ES-I3 (cell line): Measurements from ENCODE around the gene C10orf90.

Experiments used
- H3K36me3 ChIP-seq: 2 replicates; pipeline ENCODE4 v1.6.1; 2013; ENCODE audit warnings: mild to moderate bottlenecking, low read length, control low read depth, moderate library complexity; ENCODE audit not compliant: insufficient read depth
- H3K4me1 ChIP-seq: 2 replicates; pipeline ENCODE4 v1.6.1; 2013; ENCODE audit warnings: mild to moderate bottlenecking, control low read depth, low read length; ENCODE audit not compliant: insufficient read depth
- H3K9ac ChIP-seq: 2 replicates; pipeline ENCODE4 v1.6.1; 2013; ENCODE audit warnings: low read depth, mild to moderate bottlenecking, low read length, moderate library complexity
- H3K9me3 ChIP-seq: 2 replicates; pipeline ENCODE4 v1.6.1; 2013; ENCODE audit warnings: mild to moderate bottlenecking, low read length, moderate library complexity; ENCODE audit not compliant: control insufficient read depth, insufficient read depth

Gene C10orf90

DNA sequence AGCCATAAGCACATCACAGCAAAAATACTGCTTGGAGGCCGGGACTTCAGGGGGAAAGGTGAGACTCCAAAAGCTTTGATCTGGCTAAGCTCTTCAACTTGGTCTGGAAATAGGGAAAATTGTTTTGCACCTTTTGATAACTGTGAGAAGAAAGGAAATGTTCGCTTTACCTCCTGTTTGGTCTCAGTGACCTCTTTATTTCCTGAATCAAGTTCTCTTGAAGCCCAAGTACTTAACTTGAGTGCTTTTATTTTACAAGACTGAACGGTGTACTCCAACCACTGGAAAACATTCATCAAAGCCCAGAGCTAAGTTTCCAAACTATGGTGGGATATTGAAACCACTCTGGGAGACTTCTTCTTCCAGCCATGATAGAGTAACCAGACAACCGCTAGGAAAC, 5.3 kb downstream of the C10orf90 start:
- Histone ChIP-seq H3K36me3 (no peaks in the 10 kb centered on the region), H3K9me3 (no peaks in the 10 kb centered on the region), H3K4me1 (no peaks in the 10 kb centered on the region), H3K9ac (no peak overlapping the region)

DNA sequence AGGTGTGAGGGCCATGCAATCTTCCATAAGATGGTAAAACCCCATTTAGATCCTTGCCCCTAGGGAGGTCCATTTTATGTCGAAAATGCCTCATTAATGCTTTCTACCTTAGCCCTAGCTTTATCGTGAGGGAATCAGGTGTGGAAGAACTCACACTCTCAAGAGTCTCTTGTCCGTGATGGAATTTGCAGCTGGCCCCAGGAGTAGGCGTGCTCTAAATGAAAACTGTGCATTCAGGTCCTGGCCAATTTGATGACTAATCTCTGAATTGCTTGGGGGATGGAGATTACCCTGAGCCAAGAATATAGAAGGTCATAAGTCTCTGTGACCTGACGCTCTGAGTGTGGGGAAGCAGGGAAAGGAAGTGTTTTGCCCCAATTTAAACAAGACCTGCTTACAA, 6.6 kb downstream of the C10orf90 start:
- H3K9me3 ChIP-seq: no peaks in the 10 kb centered on the region
- H3K4me1 ChIP-seq: no peaks in the 10 kb centered on the region
- no peak overlapping the region for H3K9ac ChIP-seq

DNA sequence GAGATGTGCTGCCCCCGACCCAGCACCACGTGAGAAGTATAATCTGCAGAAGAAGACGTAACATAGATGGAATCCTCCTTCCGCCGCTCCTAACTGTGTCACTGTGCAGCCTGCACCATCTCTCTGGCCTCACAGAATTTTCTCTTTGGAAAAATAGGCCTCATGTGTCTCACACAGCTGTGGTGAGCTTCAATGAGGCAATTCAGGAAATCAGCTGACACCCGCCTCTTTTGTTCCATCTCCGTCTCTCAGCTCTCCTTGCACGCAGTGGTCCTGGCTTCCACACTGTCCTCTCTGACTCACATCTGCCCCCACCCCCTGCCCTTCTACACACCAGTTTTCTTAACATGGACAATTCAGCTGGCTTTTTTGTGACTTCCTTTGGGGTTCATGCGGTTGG, 7.2 kb downstream of the C10orf90 start:
- Histone ChIP-seq H3K36me3 (no peaks in the 10 kb centered on the region), H3K4me1 (no peaks in the 10 kb centered on the region), H3K9me3 (no peaks in the 10 kb centered on the region), H3K9ac (no peak overlapping the region)

More for the DNA sequence above, 6.6 kb downstream of the C10orf90 start:
- no peaks in the 10 kb centered on the region for H3K36me3 ChIP-seq

DNA sequence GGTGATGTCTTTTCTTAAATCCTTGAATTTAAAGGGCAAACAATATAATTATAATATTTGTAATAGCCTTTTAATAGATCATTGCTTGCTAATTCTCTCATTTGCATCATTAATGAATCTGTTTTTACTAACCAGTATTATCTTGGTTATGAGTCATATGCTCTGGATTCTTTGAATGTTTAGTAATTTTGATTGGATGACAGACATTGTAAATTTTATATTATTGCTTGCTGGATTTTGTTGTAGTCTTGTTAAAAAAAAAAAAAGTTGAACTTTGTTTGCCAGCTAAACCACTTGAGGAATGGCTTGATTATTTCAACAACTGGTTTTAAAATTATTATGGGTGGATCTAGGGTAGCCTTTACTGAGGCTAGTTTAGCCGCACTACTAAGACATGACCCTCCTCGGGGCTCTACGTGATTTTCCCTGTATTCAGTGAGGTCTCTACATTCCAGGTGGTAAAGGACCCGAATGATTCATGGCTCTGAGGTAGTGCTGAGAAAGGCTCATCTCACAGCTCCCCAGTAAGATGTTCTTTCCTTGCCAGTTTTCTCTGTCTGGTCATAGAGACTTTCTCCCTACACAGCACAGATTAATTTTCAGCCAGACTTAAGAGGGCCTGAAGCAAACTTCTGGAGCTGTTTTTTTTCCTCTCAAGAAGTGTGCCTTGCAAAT, 8.5 kb downstream of the C10orf90 start:
- Histone ChIP-seq H3K4me1 (no peaks in the 10 kb centered on the region), H3K9ac (no peak overlapping the region), H3K36me3 (no peaks in the 10 kb centered on the region), H3K9me3 (no peaks in the 10 kb centered on the region)

DNA sequence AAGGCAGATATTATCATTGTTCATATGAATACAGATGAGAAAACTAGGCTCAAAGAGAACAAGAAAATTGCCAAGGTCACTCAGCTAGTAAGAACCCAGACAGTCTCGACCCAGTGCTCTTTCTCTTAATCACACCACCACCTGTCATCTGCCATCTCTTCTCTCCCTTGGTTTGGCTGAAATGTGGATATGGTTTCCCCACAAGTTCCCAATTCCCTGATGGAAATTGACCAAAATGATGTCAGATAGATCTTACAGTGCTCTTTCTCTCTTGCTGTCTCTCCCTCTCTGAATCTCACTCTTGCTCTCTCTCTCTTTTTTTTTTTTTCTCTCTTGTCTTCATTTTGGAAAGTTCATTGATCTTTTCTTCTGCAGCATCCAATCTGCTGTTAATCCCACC, 9.1 kb downstream of the C10orf90 start:
- H3K9ac ChIP-seq: no peak overlapping the region
- no peaks in the 10 kb centered on the region for H3K4me1 ChIP-seq
- H3K36me3 ChIP-seq: no peaks in the 10 kb centered on the region

DNA sequence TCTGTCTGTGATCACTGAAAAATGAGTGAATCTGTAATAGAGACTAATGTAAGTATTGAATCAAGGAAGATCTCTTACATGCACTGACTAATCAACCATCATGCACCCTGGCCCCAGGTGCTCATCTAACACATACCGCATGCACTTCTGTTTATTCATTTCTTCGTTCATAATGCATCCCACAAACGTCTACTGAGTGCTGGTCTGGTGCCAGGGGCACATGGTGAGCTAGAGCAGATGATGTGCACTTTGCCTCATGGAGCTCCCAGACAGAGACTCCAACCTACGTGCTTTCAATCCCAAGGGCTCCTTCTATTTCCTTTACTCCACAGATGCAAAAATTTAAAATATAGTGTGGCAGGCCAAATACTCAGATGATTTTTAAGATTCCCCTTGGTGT, 10.7 kb downstream of the C10orf90 start:
- H3K36me3 ChIP-seq: no peaks in the 10 kb centered on the region
- no peaks in the 10 kb centered on the region for H3K4me1 ChIP-seq
- no peak overlapping the region for H3K9ac ChIP-seq
- no peaks in the 10 kb centered on the region for H3K9me3 ChIP-seq

More for the DNA sequence above, 9.1 kb downstream of the C10orf90 start:
- H3K9me3 ChIP-seq: no peaks in the 10 kb centered on the region

DNA sequence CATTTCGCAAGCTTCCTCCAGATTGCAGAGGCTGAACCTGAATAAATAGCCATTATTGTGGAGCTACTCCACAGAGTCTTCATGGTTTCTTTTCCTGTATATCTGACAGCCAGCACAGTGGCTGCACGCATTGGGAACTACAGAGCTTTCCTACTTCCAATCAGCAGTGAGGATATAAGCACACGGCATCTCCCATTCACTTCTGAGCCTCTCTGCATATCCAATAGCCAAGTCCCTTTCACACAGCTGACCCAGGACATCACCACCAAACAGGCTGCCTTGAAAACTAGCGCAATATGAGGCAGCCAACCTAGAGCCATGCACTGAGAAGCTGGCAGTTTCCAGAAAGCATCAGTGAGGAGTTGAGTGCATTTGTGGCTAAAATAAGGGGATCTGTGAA, 11.6 kb downstream of the C10orf90 start:
- H3K9me3 ChIP-seq: no peaks in the 10 kb centered on the region
- H3K4me1 ChIP-seq: no peaks in the 10 kb centered on the region
- no peaks in the 10 kb centered on the region for H3K36me3 ChIP-seq
- H3K9ac ChIP-seq: no peak overlapping the region

DNA sequence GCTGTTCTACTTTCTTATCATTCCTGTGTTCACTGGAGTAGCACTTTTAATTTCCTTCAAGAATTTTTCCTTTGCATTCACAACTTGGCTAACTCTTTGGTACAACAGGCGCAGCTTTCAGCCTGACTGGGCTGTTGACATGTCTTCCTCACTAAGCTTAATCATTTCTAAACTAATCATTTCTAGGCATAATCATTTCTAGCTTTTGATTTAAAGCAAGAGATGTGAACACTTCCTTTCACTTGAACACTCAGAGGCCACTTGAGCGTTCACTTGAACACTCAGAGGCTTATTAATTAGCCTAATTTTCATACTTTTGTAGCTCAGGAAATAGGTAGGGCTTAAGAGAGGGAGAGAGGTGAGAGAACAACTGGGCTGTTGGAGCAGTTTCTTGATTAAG, 15.9 kb downstream of the C10orf90 start:
- Histone ChIP-seq H3K36me3 (no peaks in the 10 kb centered on the region), H3K9ac (no peak overlapping the region), H3K4me1 (no peaks in the 10 kb centered on the region), H3K9me3 (no peaks in the 10 kb centered on the region)

DNA sequence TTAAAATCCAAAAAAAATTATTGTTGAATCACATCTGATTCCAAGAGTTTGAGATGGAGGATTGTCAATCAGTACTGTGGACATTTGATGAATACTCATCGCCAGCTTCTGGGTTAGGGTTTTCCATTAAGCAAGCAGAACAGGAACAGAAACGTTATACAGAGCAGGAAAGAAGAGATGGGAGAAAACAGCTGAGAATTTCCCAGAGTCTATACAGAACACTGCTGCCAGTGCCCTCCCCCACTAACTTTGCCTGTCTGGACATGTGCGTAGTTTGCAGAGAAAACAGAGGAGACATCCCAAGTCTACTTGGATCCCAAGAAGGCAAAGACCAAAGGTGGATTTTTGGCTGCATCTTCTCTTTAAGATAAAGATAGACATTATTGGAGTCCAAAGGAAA, 19.0 kb downstream of the C10orf90 start:
- Histone ChIP-seq H3K4me1 (no peaks in the 10 kb centered on the region), H3K9ac (no peak overlapping the region), H3K36me3 (no peaks in the 10 kb centered on the region), H3K9me3 (no peaks in the 10 kb centered on the region)

DNA sequence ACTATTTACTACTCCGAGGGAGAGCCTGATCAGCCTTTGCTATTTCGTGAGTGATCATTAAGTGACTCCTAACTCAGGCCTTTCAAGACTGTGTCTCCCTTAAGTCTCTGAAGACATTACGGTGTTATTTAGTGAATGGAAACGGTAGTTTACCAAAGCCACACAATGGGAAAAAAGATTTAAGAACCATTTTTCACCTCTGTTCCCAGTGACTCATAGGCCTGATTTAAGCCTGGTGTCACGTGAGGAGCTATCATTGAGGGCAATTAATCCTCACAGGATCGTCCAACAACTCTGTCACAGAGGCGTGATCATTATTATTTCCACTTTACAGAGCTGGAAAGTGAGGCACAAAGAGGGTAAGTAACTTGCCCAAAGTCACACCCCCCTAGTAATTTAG, 20.3 kb downstream of the C10orf90 start:
- Histone ChIP-seq H3K36me3 (no peaks in the 10 kb centered on the region), H3K9ac (no peak overlapping the region), H3K9me3 (no peaks in the 10 kb centered on the region), H3K4me1 (0 out of 2 replicates have a peak, but pooled peaks cover 8% of the 10 kb centered on the region)

DNA sequence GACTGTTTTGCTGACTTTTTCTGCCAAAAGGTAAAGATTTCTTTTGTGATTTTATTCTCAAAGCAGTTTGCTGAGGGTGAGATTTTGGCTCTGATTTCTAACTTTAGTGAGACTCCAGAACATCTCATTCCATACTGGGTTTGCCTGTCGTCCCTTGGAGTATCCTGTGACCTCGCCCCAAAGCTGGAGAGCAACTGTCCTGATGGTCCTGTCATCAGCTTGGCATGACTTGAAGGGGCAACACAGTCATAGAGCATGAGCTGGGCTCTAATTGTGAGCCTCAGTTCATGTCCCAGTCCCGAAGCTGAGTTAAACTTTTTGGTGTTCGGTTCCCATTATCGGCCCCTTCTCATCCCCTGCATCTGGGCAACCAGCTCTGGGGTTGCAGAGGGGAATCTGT, 23.4 kb downstream of the C10orf90 start:
- Histone ChIP-seq H3K9ac (no peak overlapping the region), H3K4me1 (0 out of 2 replicates have a peak, but pooled peaks cover 8% of the 10 kb centered on the region), H3K36me3 (no peaks in the 10 kb centered on the region), H3K9me3 (no peaks in the 10 kb centered on the region)

DNA sequence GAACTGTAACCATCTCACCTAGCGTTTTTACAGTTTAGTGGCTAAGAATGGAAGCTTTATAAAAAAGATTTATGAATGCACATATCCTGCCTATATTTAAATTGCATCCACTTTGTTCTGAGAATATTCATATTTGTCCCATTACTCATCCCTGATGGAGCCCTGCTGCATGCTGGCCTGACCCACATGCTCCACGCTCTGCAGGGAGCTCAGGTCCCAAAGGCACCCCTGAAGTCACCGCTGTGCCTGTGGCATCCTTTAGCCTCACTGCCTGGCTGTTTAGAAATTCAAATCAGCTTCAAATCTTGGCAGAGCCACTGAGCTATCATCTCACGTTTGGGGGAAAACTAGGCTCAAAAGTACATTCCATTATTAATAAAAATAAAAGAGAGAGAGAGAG, 24.4 kb downstream of the C10orf90 start:
- Histone ChIP-seq H3K9ac (no peak overlapping the region), H3K9me3 (no peaks in the 10 kb centered on the region), H3K36me3 (no peaks in the 10 kb centered on the region), H3K4me1 (0 out of 2 replicates have a peak, but pooled peaks cover 8% of the 10 kb centered on the region)

DNA sequence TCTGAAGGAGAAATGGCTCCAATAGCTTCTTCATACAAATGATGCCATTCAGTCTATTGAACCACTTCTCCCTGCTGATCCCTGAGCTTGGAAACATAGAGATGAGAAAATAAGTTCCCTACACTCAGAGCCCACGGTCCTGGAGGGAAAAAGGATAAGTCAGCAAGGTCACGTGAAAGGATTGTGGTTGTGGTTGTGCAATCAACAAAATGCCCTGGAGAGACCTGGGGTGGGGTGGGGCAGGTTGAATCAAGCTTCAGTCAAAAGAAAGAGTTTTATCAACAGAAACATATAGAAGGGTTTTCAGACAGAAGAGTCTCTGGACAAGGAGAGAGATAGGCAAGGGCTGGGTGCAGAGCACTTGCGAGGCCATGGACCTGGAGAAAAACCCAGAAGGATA, 30.1 kb downstream of the C10orf90 start:
- H3K4me1 ChIP-seq: no peaks in the 10 kb centered on the region
- H3K9ac ChIP-seq: no peak overlapping the region
- H3K9me3 ChIP-seq: no peaks in the 10 kb centered on the region; the same call in 1 of the 2 replicates
- H3K36me3 ChIP-seq: no peaks in the 10 kb centered on the region

DNA sequence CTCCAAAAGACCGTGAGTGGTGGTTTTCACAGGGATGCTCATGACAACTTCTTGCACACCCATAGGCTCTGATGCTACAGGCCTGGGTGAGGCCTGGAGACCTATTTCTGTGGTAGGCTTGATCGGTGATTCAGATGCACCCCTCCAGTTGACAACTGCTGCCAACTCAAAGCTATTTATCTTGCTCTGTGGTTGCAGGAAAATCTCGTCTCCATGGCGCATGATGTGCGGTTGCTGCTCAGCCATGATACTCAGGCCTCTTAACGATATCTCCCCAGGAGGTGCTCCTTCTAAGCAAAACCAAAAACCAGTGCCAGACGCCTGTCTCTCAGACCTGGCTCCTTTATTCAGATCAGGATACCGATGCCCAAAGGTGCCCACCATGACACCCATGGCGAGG, 31.4 kb downstream of the C10orf90 start:
- Histone ChIP-seq H3K9ac (no peak overlapping the region), H3K4me1 (no peaks in the 10 kb centered on the region), H3K36me3 (no peaks in the 10 kb centered on the region), H3K9me3 (no peaks in the 10 kb centered on the region; the same call in 1 of the 2 replicates)

DNA sequence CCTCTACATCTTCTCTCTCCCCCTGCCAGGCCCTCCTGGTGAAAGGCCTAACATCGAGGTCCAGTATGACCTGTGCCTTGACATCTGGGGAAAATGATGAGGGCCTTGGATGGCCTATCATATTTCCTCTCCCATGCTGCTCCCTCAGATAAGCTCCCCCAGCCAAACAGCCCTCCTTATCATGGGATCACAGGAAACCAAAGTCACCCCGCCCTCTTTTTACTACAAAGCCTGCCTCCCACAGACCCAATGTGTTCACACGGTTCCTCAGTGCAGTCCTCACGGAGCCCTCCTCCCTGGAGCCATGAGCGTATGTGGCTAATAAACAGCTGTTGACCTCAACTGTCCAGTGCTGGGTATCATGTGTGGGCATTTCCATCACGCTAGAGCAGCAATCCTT, 32.0 kb downstream of the C10orf90 start:
- Histone ChIP-seq H3K9me3 (no peaks in the 10 kb centered on the region; the same call in 1 of the 2 replicates), H3K4me1 (no peaks in the 10 kb centered on the region), H3K36me3 (no peaks in the 10 kb centered on the region), H3K9ac (no peak overlapping the region)
